Stomach smooth muscle (tissue), 2 donors: ENCODE results near the gene STMP1.
"Not testable (repeated sequence)": the region's sequence is repeated elsewhere in the genome, so short reads cannot be mapped to it uniquely, and the experiment has no call there.

Experiments
- H3K27ac ChIP-seq: one replicate; pipeline ENCODE4 v1.7.0; 2013; ENCODE audit warnings: mild to moderate bottlenecking, low read length, inconsistent platforms
- H3K27me3 ChIP-seq, 2 donors: one replicate each; pipeline ENCODE4 v1.7.0; 2013; ENCODE audit warnings: low read length in 2 of 2; ENCODE audit not compliant: insufficient read depth in 2 of 2, control insufficient read depth in 1 of 2
- H3K36me3 ChIP-seq, 2 donors: one replicate each; pipeline ENCODE4 v1.7.0; 2013; ENCODE audit warnings: low read length in 2 of 2; ENCODE audit not compliant: control insufficient read depth in 2 of 2, insufficient read depth in 2 of 2
- H3K4me1 ChIP-seq: one replicate; pipeline ENCODE4 v1.7.0; 2013; ENCODE audit warnings: low read length; ENCODE audit not compliant: control insufficient read depth, insufficient read depth
- H3K4me3 ChIP-seq, 2 donors: one replicate each; pipeline ENCODE4 v1.7.0; 2013; ENCODE audit warnings: low read length in 2 of 2
- H3K9ac ChIP-seq, 2 donors: one replicate each; pipeline ENCODE4 v1.7.0; 2013; ENCODE audit warnings: low read length in 2 of 2, mild to moderate bottlenecking in 1 of 2
- H3K9me3 ChIP-seq, 2 donors: one replicate each; pipeline ENCODE4 v1.7.0; 2013; ENCODE audit warnings: low read length in 2 of 2; ENCODE audit not compliant: control insufficient read depth in 2 of 2
- donor health status: healthy.
- donor health status: Pancreatic carcinoma.

The STMP1 gene

GRCh38 chr7:135662373-135663114, at the start of gene STMP1:
Gene STMP1 (plus strand): TSS chr7:135662514.
- peak within 1 kb of the TSS; percentile 91 for H3K27ac ChIP-seq
- H3K36me3 ChIP-seq, result no peaks in the 10 kb centered on the region
- H3K4me3 ChIP-seq, result peak within 1 kb of the TSS; percentile 93 to 96
- no peaks in the 10 kb centered on the region for H3K9me3 ChIP-seq
- H3K9ac ChIP-seq, result peak within 1 kb of the TSS; percentile 89 to 91
- no peaks in the 10 kb centered on the region for H3K27me3 ChIP-seq
- H3K4me1 ChIP-seq, result peaks cover 12% of the 10 kb centered on the region

GRCh38 chr7:135616136-135616535, 46.2 kb upstream of the STMP1 start:
- Histone ChIP-seq H3K27me3 (no peaks in the 10 kb centered on the region), H3K4me1 (no peaks in the 10 kb centered on the region), H3K9me3 (no peaks in the 10 kb centered on the region), H3K36me3 (peaks cover 26 to 35% of the 10 kb centered on the region in 2 donors), H3K27ac (no peak overlapping the region), H3K4me3 (no peak overlapping the region), H3K9ac (no peak overlapping the region)

GRCh38 chr7:135617781-135618180, 44.5 kb upstream of the STMP1 start:
- no peak overlapping the region for H3K4me3 ChIP-seq
- no peaks in the 10 kb centered on the region for H3K4me1 ChIP-seq
- no peak overlapping the region for H3K9ac ChIP-seq
- no peaks in the 10 kb centered on the region for H3K9me3 ChIP-seq
- no peaks in the 10 kb centered on the region for H3K27me3 ChIP-seq
- H3K27ac ChIP-seq, result no peak overlapping the region
- peaks cover 29 to 36% of the 10 kb centered on the region in 2 donors for H3K36me3 ChIP-seq

GRCh38 chr7:135618510-135618909, 43.8 kb upstream of the STMP1 start:
- H3K27ac ChIP-seq, result no peak overlapping the region
- H3K9ac ChIP-seq, result no peak overlapping the region
- no peaks in the 10 kb centered on the region for H3K9me3 ChIP-seq
- H3K27me3 ChIP-seq, result no peaks in the 10 kb centered on the region
- no peak overlapping the region for H3K4me3 ChIP-seq
- peaks cover 29 to 39% of the 10 kb centered on the region in 2 donors for H3K36me3 ChIP-seq
- H3K4me1 ChIP-seq, result no peaks in the 10 kb centered on the region

- Histone ChIP-seq H3K27ac (no peak overlapping the region), H3K27me3 (no peaks in the 10 kb centered on the region), H3K36me3 (peaks cover 30 to 43% of the 10 kb centered on the region in 2 donors), H3K9ac (no peak overlapping the region), H3K9me3 (no peaks in the 10 kb centered on the region), H3K4me3 (no peak overlapping the region), H3K4me1 (no peaks in the 10 kb centered on the region)
Measured at GRCh38 chr7:135620447-135620846, 41.9 kb upstream of the STMP1 start.

GRCh38 chr7:135620980-135621850, 41.1 kb upstream of the STMP1 start:
- H3K4me3 ChIP-seq, result no peak overlapping the region
- H3K36me3 ChIP-seq, result peaks cover 35 to 46% of the 10 kb centered on the region in 2 donors
- no peaks in the 10 kb centered on the region for H3K4me1 ChIP-seq
- H3K9ac ChIP-seq, result no peak overlapping the region
- H3K27me3 ChIP-seq, result no peaks in the 10 kb centered on the region
- no peaks in the 10 kb centered on the region for H3K9me3 ChIP-seq
- no peak overlapping the region for H3K27ac ChIP-seq

- no peak overlapping the region for H3K27ac ChIP-seq
- no peak overlapping the region for H3K9ac ChIP-seq
- H3K27me3 ChIP-seq, result no peaks in the 10 kb centered on the region
- no peaks in the 10 kb centered on the region for H3K9me3 ChIP-seq
- H3K36me3 ChIP-seq, result peaks cover 29 to 31% of the 10 kb centered on the region in 2 donors
- no peaks in the 10 kb centered on the region for H3K4me1 ChIP-seq
- no peak overlapping the region for H3K4me3 ChIP-seq
Measured at GRCh38 chr7:135634191-135634878, 28.0 kb upstream of the STMP1 start.

GRCh38 chr7:135639690-135640089, 22.6 kb upstream of the STMP1 start:
- H3K9me3 ChIP-seq, result not testable (repeated sequence)

GRCh38 chr7:135644154-135644553, 18.2 kb upstream of the STMP1 start:
- Histone ChIP-seq H3K4me1 (no peaks in the 10 kb centered on the region), H3K27me3 (no peaks in the 10 kb centered on the region), H3K36me3 (peaks cover 21 to 29% of the 10 kb centered on the region in 2 donors), H3K9me3 (no peaks in the 10 kb centered on the region), H3K27ac (no peak overlapping the region), H3K9ac (no peak overlapping the region), H3K4me3 (no peak overlapping the region)

More at GRCh38 chr7:135639690-135640089, 22.6 kb upstream of the STMP1 start:
- not testable (repeated sequence) for H3K27me3 ChIP-seq, H3K4me3 ChIP-seq, H3K4me1 ChIP-seq, H3K27ac ChIP-seq, H3K9ac ChIP-seq
- H3K36me3 ChIP-seq, result peaks cover 26 to 28% of the 10 kb centered on the region in 2 donors

- Histone ChIP-seq H3K9me3 (no peaks in the 10 kb centered on the region), H3K4me3 (no peak overlapping the region), H3K36me3 (peaks cover 21 to 29% of the 10 kb centered on the region in 2 donors), H3K4me1 (no peaks in the 10 kb centered on the region), H3K27ac (no peak overlapping the region), H3K9ac (no peak overlapping the region), H3K27me3 (no peaks in the 10 kb centered on the region)
Measured at GRCh38 chr7:135644729-135645128, 17.6 kb upstream of the STMP1 start.
